Transverse colon (tissue), 4 donors: ENCODE data around the gene RHOA. TPM values are rescaled to one million over a fixed set of nuclear protein-coding genes. Genes with fewer than 3 reads are reported as not detected.

Source experiments
- DNase-seq: peaks from one replicate; pipeline ENCODE4 v3.0.0-alpha.2; 2019
- H3K27ac ChIP-seq, 4 donors: fragments of 200-600 bp; sonication (generic); 2 replicates each; pipeline ENCODE4 v1.5.1; 2016 to 2018; ENCODE audit warnings: inconsistent platforms in 4 of 4
- H3K27me3 ChIP-seq: fragments of 200-600 bp; sonication (generic); 2 replicates; pipeline ENCODE4 v1.5.1; 2017; ENCODE audit warnings: inconsistent platforms
- H3K36me3 ChIP-seq, 4 donors: fragments of 200-600 bp; sonication (generic); 2 replicates each; pipeline ENCODE4 v1.5.1; 2017 to 2019; ENCODE audit warnings: inconsistent platforms in 4 of 4
- H3K4me1 ChIP-seq, 4 donors: fragments of 200-600 bp; sonication (generic); 2 replicates each; pipeline ENCODE4 v1.5.1; 2017 to 2020; ENCODE audit warnings: inconsistent platforms in 4 of 4
- H3K4me3 ChIP-seq, 4 donors: fragments of 200-600 bp; sonication (generic); 1 replicate in 1 of 4; 2 replicates in 3 of 4; pipeline versions ENCODE4 v1.5.1 to v1.6.1; 2017 to 2019; ENCODE audit warnings: inconsistent platforms in 4 of 4
- H3K9me3 ChIP-seq, 2 donors: fragments of 200-600 bp; sonication (generic); 2 replicates each; pipeline ENCODE4 v1.5.1; 2017 to 2019; ENCODE audit warnings: inconsistent platforms in 2 of 2
- CTCF ChIP-seq, 5 experiments: fragments of 200-600 bp in 3 of 5; fragments of 450-650 bp in 2 of 5; sonication (generic) in 3 of 5; IDR thresholded peaks; 1 replicate in 2 of 5; 2 replicates in 3 of 5; pipeline ENCODE4 v1.5.1; 2016 to 2017; ENCODE audit warnings: antibody characterized with exemption in 5 of 5, inconsistent platforms in 3 of 5, mild to moderate bottlenecking in 2 of 5, moderate library complexity in 1 of 5
- EP300 ChIP-seq: sonication (generic); formaldehyde crosslinking; IDR thresholded peaks from one replicate; pipeline ENCODE4 v1.6.1; 2017; ENCODE audit warnings: antibody characterized with exemption, low read depth
- POLR2A ChIP-seq: fragments of 450-650 bp; IDR thresholded peaks from one replicate; pipeline ENCODE4 v1.6.1; 2016; ENCODE audit warnings: antibody characterized with exemption, mild to moderate bottlenecking, moderate library complexity
- POLR2AphosphoS5 ChIP-seq, 3 donors: sonication (generic); formaldehyde crosslinking; IDR thresholded peaks; one replicate each; pipeline ENCODE4 v1.6.1; 2016; ENCODE audit warnings: antibody characterized with exemption in 3 of 3
- WGBS, 2 donors: methylation state at CpG; one replicate each; pipeline ENCODE4 v1.1.5; 2018; ENCODE audit warnings: low coverage in 1 of 2; 5-methylcytosine and 5-hydroxymethylcytosine counted together
- in situ Hi-C, 4 donors: fragments of 200-750 bp; cut with MboI; loops; one replicate each; pipeline versions ENCODE4 v1.15.0 to v1.15.1; 2017; ENCODE audit warnings: low sequenced_read_pairs in 3 of 4, low pct_ligation_motif_present in 1 of 4, low pct_unique_long_range_greater_than_20kb in 1 of 4
- intact Hi-C: fragments of 100-400 bp; cut with DNase I; formaldehyde crosslinking; loops from one replicate; pipeline ENCODE4 v1.15.1; 2023; ENCODE audit warnings: low total_unique reads
- total RNA-seq, 4 donors: library from RNA; depleted of rRNA; stranded (reverse); fragments of >200 nt; gene quantifications; one replicate each; pipeline ENCODE4 v1.1.0, GENCODE V29; 2016

The RHOA gene
- total RNA-seq, 4 donors from 2014 or later, result 302 to 526 (median 401) TPM

DNA sequence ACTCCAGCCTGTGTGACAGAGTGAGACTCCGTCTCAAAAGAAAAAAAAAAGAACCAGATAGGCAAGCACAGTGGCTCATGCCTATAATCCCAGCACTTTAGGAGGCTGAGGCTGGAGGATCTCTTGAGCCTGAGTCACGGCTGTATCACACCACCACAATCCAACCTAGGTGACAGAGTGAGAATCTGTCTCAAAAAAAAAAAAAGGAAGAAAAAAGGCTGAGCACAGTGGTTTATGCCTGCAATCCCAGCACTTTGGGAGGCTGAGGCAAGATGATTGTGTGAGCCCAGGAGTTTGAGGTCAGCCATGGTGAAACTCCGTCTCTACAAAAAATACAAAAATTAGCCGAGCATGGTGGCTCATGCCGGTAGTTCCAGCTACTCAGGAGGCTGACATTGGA lies 23.0 kb upstream of the RHOA start:
- WGBS, 2 donors, result 82 to 88% methylated on average over 5 of the region's 5 CpGs
- TF ChIP-seq POLR2AphosphoS5 (IDR thresholded peaks at IDR 0.05) (no peak), POLR2A (no peak), EP300 (no peak), CTCF (IDR thresholded peaks at IDR 0.05) (no peak)
- in situ Hi-C loops, result loop anchor here in 3 of 4 donors (25.0 kb wide), 2 partner anchors 97 to 272 kb away; partner anchors contain the start of genes CCDC71 (in 2 of the 3), KLHDC8B (in 2 of the 3) and USP4 (in 2 of the 3)
- no peak overlapping the region for H3K4me3 ChIP-seq
- intact Hi-C loops, result no loop called here
- no peak for DNase-seq
- H3K27ac ChIP-seq, result no peak overlapping the region
- peaks cover 0 to 5% (median 5%) of the 10 kb centered on the region in 4 donors for H3K4me1 ChIP-seq
- H3K9me3 ChIP-seq, result no peaks in the 10 kb centered on the region
- H3K27me3 ChIP-seq, result no peaks in the 10 kb centered on the region
- no peaks in the 10 kb centered on the region for H3K36me3 ChIP-seq

GRCh38 chr3:49428752-49429080 lies 16.9 kb upstream of the RHOA start:
- no peaks in the 10 kb centered on the region for H3K9me3 ChIP-seq
- H3K36me3 ChIP-seq, result no peaks in the 10 kb centered on the region
- peak overlapping the region; percentile 50 to 94 (median 60) for H3K4me3 ChIP-seq
- no peaks in the 10 kb centered on the region for H3K27me3 ChIP-seq
- TF ChIP-seq POLR2A (no peak), POLR2AphosphoS5 (IDR thresholded peaks at IDR 0.05) (no peak), CTCF (IDR thresholded peaks at IDR 0.05) (no peak), EP300 (no peak)
- DNase-seq, result no peak
- in situ Hi-C loops (loop anchor here in 3 of 4 donors (25.0 kb wide), 2 partner anchors 91 to 266 kb away; partner anchors contain the start of genes CCDC71 (in 2 of the 3), KLHDC8B (in 2 of the 3) and USP4 (in 2 of the 3)), intact Hi-C loops (no loop called here)
- peaks cover 0 to 14% (median 8%) of the 10 kb centered on the region in 4 donors for H3K4me1 ChIP-seq
- peak overlapping the region; percentile 90 to 97 (median 93) for H3K27ac ChIP-seq
- 3 to 8% methylated on average over 5 to 9 of the region's 9 CpGs for WGBS, 2 donors

GRCh38 chr3:49427586-49427985 lies 15.8 kb upstream of the RHOA start:
- no peaks in the 10 kb centered on the region for H3K36me3 ChIP-seq
- intact Hi-C loops (no loop called here), in situ Hi-C loops (loop anchor here in 3 of 4 donors (25.0 kb wide), 2 partner anchors 90 to 265 kb away; partner anchors contain the start of genes CCDC71 (in 2 of the 3), KLHDC8B (in 2 of the 3) and USP4 (in 2 of the 3))
- no peak overlapping the region for H3K4me3 ChIP-seq
- 90 to 97% methylated on average over 2 of the region's 2 CpGs for WGBS, 2 donors
- H3K27ac ChIP-seq, result no peak overlapping the region
- DNase-seq, result no peak
- no peak for TF ChIP-seq CTCF (IDR thresholded peaks at IDR 0.05)
- TF ChIP-seq EP300, result no peak
- no peak for TF ChIP-seq POLR2A
- no peak for TF ChIP-seq POLR2AphosphoS5 (IDR thresholded peaks at IDR 0.05)
- no peaks in the 10 kb centered on the region for H3K27me3 ChIP-seq
- H3K4me1 ChIP-seq, result peaks cover 0 to 17% (median 11%) of the 10 kb centered on the region in 4 donors
- no peaks in the 10 kb centered on the region for H3K9me3 ChIP-seq

- intact Hi-C loops, result no loop called here
- H3K27ac ChIP-seq, result no peak overlapping the region
- no peak overlapping the region for H3K4me3 ChIP-seq
- H3K9me3 ChIP-seq, result no peaks in the 10 kb centered on the region
- no peaks in the 10 kb centered on the region for H3K36me3 ChIP-seq
- DNase-seq, result no peak
- H3K4me1 ChIP-seq, result peaks cover 0 to 24% (median 19%) of the 10 kb centered on the region in 4 donors
- WGBS, 2 donors, result 94% methylated on average over 6 of the region's 6 CpGs; no CpG with 5 or more reads in 1 of the 2 donors
- in situ Hi-C loops, result loop anchor here in 3 of 4 donors (25.0 kb wide), 2 partner anchors 88 to 263 kb away; partner anchors contain the start of genes CCDC71 (in 2 of the 3), KLHDC8B (in 2 of the 3) and USP4 (in 2 of the 3)
- no peaks in the 10 kb centered on the region for H3K27me3 ChIP-seq
- TF ChIP-seq POLR2AphosphoS5 (IDR thresholded peaks at IDR 0.05), result no peak
- TF ChIP-seq CTCF (IDR thresholded peaks at IDR 0.05), result no peak
These were observed 13.0 kb upstream of the RHOA start for GRCh38 chr3:49424816-49425215.
